Skin of body (tissue), 2 donors: ENCODE measurements around the gene A1BG. TPM values are rescaled to one million over a fixed set of nuclear protein-coding genes. Genes with fewer than 3 reads are reported as not detected.
"Not testable (repeated sequence)": the region's sequence is repeated elsewhere in the genome, so short reads cannot be mapped to it uniquely, and the experiment has no call there.

Experiments
- DNase-seq: peaks from one replicate; lab custom pipeline; 2025; lab: John Stamatoyannopoulos, UW
- total RNA-seq: library from RNA; depleted of rRNA; stranded (reverse); fragments of >200 nt; gene quantifications from one replicate; pipeline ENCODE4 v1.2.3, GENCODE V29; 2014

Gene A1BG
- total RNA-seq, 1 donor from 2014 or later: 5.1 TPM

- no peak for DNase-seq
Measured at GRCh38 chr19:58357481-58358145, 4.3 kb upstream of the A1BG start.

GRCh38 chr19:58356766-58357480 lies 3.6 kb upstream of the A1BG start:
- peak; percentile 21 for DNase-seq

- DNase-seq: no peak
Measured at GRCh38 chr19:58355908-58356765, 2.8 kb upstream of the A1BG start.

GRCh38 chr19:58355215-58355796 lies 2.0 kb upstream of the A1BG start:
- DNase-seq: no peak

GRCh38 chr19:58354478-58355030 lies 1.3 kb upstream of the A1BG start:
- no peak for DNase-seq

GRCh38 chr19:58353717-58354477 lies 605 bp upstream of the A1BG start:
- no peak for DNase-seq

GRCh38 chr19:58351990-58352755 lies 1.1 kb downstream of the A1BG start:
- DNase-seq: no peak

- DNase-seq: no peak
Measured at GRCh38 chr19:58351558-58351878, 1.8 kb downstream of the A1BG start.

- DNase-seq: no peak
Measured at GRCh38 chr19:58350871-58351557, 2.3 kb downstream of the A1BG start.

- no peak for DNase-seq
Measured at GRCh38 chr19:58350001-58350861, 3.1 kb downstream of the A1BG start.

GRCh38 chr19:58349590-58349989 lies 3.7 kb downstream of the A1BG start:
- DNase-seq: no peak

- not testable (repeated sequence) for DNase-seq
Measured at GRCh38 chr19:58348080-58348479, 5.2 kb downstream of the A1BG start.

GRCh38 chr19:58346961-58347929 lies 6.0 kb downstream of the A1BG start:
- DNase-seq: peak; percentile 38

- no peak for DNase-seq
Measured at GRCh38 chr19:58345558-58345957, 7.7 kb downstream of the A1BG start.

GRCh38 chr19:58338825-58339558 lies 14.3 kb downstream of the A1BG start:
- DNase-seq: no peak

- DNase-seq: no peak
Measured at GRCh38 chr19:58338336-58338735, 15.0 kb downstream of the A1BG start.

GRCh38 chr19:58336820-58337219 lies 16.5 kb downstream of the A1BG start:
- DNase-seq: no peak
